Neural cell (in vitro differentiated cells): ENCODE results near the gene MBD6. TPM values are rescaled to one million over a fixed set of nuclear protein-coding genes. Genes with fewer than 3 reads are reported as not detected.
"Not testable (repeated sequence)": the region's sequence is repeated elsewhere in the genome, so short reads cannot be mapped to it uniquely, and the experiment has no call there.

Source experiments
- H2AFZ ChIP-seq: fragments of 200-600, 300-800 bp; sonication (generic), shearing (Covaris generic); 2 replicates; pipeline ENCODE4 v1.6.0; 2014; ENCODE audit warnings: low read depth, mild to moderate bottlenecking, antibody characterized with exemption, low read length, moderate library complexity
- H3F3A ChIP-seq: fragments of 200-600 bp; shearing (Covaris generic); 2 replicates; pipeline ENCODE4 v1.6.1; 2016; ENCODE audit warnings: mild to moderate bottlenecking, moderate library complexity, mixed read lengths, antibody characterized with exemption, low read length; ENCODE audit not compliant: insufficient read depth, poor library complexity, severe bottlenecking
- H3K27ac ChIP-seq: fragments of 200-600, 300-800 bp; sonication (generic), shearing (Covaris generic); 2 replicates; pipeline ENCODE4 v1.5.1; 2014; ENCODE audit warnings: mild to moderate bottlenecking, low read length, moderate library complexity
- H3K27me3 ChIP-seq: fragments of 300-800, 200-600 bp; sonication (generic), shearing (Covaris generic); 2 replicates; pipeline ENCODE4 v1.6.0; 2014; ENCODE audit warnings: mild to moderate bottlenecking, low read depth, low read length, moderate library complexity; ENCODE audit not compliant: insufficient read depth
- H3K36me3 ChIP-seq: fragments of 300-800, 200-600 bp; sonication (generic), shearing (Covaris generic); 2 replicates; pipeline ENCODE4 v1.5.1; 2014; ENCODE audit warnings: mild to moderate bottlenecking, antibody characterized with exemption, low read length, moderate library complexity; ENCODE audit not compliant: insufficient read depth
- H3K4me2 ChIP-seq: fragments of 300-800, 200-600 bp; sonication (generic), shearing (Covaris generic); 2 replicates; pipeline ENCODE4 v1.6.0; 2014; ENCODE audit warnings: mild to moderate bottlenecking, low read length
- H3K4me3 ChIP-seq: fragments of 300-800, 200-600 bp; sonication (generic), shearing (Covaris generic); 2 replicates; pipeline ENCODE4 v1.5.1; 2014; ENCODE audit warnings: mild to moderate bottlenecking, low read length, moderate library complexity
- H3K79me2 ChIP-seq: fragments of 200-600 bp; shearing (Covaris generic); replicated peaks from 2 replicates; pipeline ENCODE4 v1.6.0; 2014; ENCODE audit warnings: mild to moderate bottlenecking, low read length, moderate library complexity; ENCODE audit not compliant: insufficient read depth
- H3K9ac ChIP-seq: fragments of 300-800, 200-600 bp; sonication (generic), shearing (Covaris generic); 2 replicates; pipeline ENCODE4 v1.6.1; 2016; ENCODE audit warnings: mild to moderate bottlenecking, low read length, mixed read lengths
- H3K9me2 ChIP-seq: fragments of 200-600 bp; shearing (Covaris generic); 2 replicates; pipeline ENCODE4 v1.6.1; 2016; ENCODE audit warnings: mild to moderate bottlenecking, low read length, mixed read lengths; ENCODE audit not compliant: insufficient read depth
- H3K9me3 ChIP-seq: fragments of 200-600, 300-800 bp; sonication (generic), shearing (Covaris generic); 2 replicates; pipeline ENCODE4 v1.6.1; 2016; ENCODE audit warnings: mild to moderate bottlenecking, mixed run types, low read length, moderate library complexity, mixed read lengths
- H4K20me1 ChIP-seq: fragments of 200-600 bp; shearing (Covaris generic); 2 replicates; pipeline ENCODE4 v1.6.1; 2016; ENCODE audit warnings: mild to moderate bottlenecking, mixed run types; ENCODE audit not compliant: insufficient read depth
- EP300 ChIP-seq: fragments of 450-650 bp; conservative IDR thresholded peaks from 2 replicates; pipeline ENCODE4 v1.6.1; 2014; ENCODE audit warnings: antibody characterized with exemption, mild to moderate bottlenecking, moderate library complexity; ENCODE audit not compliant: poor library complexity, severe bottlenecking
- EZH2 ChIP-seq: fragments of 200-600, 300-800 bp; shearing (Covaris generic), sonication (generic); IDR thresholded peaks from 2 replicates; pipeline ENCODE4 v1.6.1; 2014; ENCODE audit warnings: antibody characterized with exemption, low read length, borderline replicate concordance, mild to moderate bottlenecking; ENCODE audit not compliant: insufficient read depth, poor library complexity, severe bottlenecking
- MXI1 ChIP-seq: fragments of 450-650 bp; conservative IDR thresholded peaks from 2 replicates; pipeline ENCODE4 v1.6.1; 2014; ENCODE audit warnings: antibody characterized with exemption, mild to moderate bottlenecking; ENCODE audit not compliant: poor library complexity, severe bottlenecking
- POLR2AphosphoS5 ChIP-seq: IDR thresholded peaks from 2 replicates; pipeline ENCODE4 v1.6.1; 2012
- RAD21 ChIP-seq: fragments of 450-650 bp; conservative IDR thresholded peaks from 2 replicates; pipeline ENCODE4 v1.6.1; 2014; ENCODE audit warnings: antibody characterized with exemption, mild to moderate bottlenecking, moderate library complexity
- SMC3 ChIP-seq: fragments of 450-650 bp; conservative IDR thresholded peaks from 2 replicates; pipeline ENCODE4 v1.6.1; 2014; ENCODE audit warnings: antibody characterized with exemption, mild to moderate bottlenecking, moderate library complexity; ENCODE audit not compliant: poor library complexity
- TAF1 ChIP-seq: IDR thresholded peaks from 2 replicates; pipeline ENCODE4 v1.6.1; 2012; ENCODE audit warnings: low read depth
- polyA plus RNA-seq: library from polyadenylated mRNA; depleted of rRNA; stranded (reverse); fragments of >200 nt; gene quantifications from 2 replicates; pipeline ENCODE4 v1.2.3, GENCODE V29; 2014
- TF ChIP-seq, protein P1 (sequence below): fragments of 450-650 bp; IDR thresholded peaks from 2 replicates; pipeline ENCODE4 v1.5.1; 2014; ENCODE audit warnings: antibody characterized with exemption, mild to moderate bottlenecking, moderate library complexity; ENCODE audit not compliant: poor library complexity, severe bottlenecking
- TF ChIP-seq, protein P2 (sequence below): IDR thresholded peaks from 2 replicates; pipeline ENCODE4 v1.6.1; 2012; ENCODE audit warnings: borderline replicate concordance

The MBD6 gene
- polyA plus RNA-seq, 1 donor from 2014 or later: 2.1 TPM

GRCh38 chr12:57569858-57570257, 47.2 kb downstream of the MBD6 start:
- Histone ChIP-seq H4K20me1 (no peaks in the 10 kb centered on the region), H3K27ac (no peak overlapping the region), H3K9me2 (no peaks in the 10 kb centered on the region), H3K9me3 (no peaks in the 10 kb centered on the region), H3F3A (no peaks in the 10 kb centered on the region), H3K9ac (no peak overlapping the region), H3K79me2 (no peaks in the 10 kb centered on the region), H2AFZ (no peak overlapping the region), H3K4me3 (no peak overlapping the region), H3K36me3 (peaks cover 9% of the 10 kb centered on the region), H3K27me3 (no peaks in the 10 kb centered on the region), H3K4me2 (no peak overlapping the region)
- no peak for TF ChIP-seq RAD21
- TF ChIP-seq TAF1: no peak
- TF ChIP-seq, protein P1, sequence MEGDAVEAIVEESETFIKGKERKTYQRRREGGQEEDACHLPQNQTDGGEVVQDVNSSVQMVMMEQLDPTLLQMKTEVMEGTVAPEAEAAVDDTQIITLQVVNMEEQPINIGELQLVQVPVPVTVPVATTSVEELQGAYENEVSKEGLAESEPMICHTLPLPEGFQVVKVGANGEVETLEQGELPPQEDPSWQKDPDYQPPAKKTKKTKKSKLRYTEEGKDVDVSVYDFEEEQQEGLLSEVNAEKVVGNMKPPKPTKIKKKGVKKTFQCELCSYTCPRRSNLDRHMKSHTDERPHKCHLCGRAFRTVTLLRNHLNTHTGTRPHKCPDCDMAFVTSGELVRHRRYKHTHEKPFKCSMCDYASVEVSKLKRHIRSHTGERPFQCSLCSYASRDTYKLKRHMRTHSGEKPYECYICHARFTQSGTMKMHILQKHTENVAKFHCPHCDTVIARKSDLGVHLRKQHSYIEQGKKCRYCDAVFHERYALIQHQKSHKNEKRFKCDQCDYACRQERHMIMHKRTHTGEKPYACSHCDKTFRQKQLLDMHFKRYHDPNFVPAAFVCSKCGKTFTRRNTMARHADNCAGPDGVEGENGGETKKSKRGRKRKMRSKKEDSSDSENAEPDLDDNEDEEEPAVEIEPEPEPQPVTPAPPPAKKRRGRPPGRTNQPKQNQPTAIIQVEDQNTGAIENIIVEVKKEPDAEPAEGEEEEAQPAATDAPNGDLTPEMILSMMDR: no peak
- no peak for TF ChIP-seq SMC3
- no peak for TF ChIP-seq MXI1
- no peak for TF ChIP-seq EP300
- no peak for TF ChIP-seq EZH2
- no peak for TF ChIP-seq POLR2AphosphoS5
- TF ChIP-seq, protein P2, sequence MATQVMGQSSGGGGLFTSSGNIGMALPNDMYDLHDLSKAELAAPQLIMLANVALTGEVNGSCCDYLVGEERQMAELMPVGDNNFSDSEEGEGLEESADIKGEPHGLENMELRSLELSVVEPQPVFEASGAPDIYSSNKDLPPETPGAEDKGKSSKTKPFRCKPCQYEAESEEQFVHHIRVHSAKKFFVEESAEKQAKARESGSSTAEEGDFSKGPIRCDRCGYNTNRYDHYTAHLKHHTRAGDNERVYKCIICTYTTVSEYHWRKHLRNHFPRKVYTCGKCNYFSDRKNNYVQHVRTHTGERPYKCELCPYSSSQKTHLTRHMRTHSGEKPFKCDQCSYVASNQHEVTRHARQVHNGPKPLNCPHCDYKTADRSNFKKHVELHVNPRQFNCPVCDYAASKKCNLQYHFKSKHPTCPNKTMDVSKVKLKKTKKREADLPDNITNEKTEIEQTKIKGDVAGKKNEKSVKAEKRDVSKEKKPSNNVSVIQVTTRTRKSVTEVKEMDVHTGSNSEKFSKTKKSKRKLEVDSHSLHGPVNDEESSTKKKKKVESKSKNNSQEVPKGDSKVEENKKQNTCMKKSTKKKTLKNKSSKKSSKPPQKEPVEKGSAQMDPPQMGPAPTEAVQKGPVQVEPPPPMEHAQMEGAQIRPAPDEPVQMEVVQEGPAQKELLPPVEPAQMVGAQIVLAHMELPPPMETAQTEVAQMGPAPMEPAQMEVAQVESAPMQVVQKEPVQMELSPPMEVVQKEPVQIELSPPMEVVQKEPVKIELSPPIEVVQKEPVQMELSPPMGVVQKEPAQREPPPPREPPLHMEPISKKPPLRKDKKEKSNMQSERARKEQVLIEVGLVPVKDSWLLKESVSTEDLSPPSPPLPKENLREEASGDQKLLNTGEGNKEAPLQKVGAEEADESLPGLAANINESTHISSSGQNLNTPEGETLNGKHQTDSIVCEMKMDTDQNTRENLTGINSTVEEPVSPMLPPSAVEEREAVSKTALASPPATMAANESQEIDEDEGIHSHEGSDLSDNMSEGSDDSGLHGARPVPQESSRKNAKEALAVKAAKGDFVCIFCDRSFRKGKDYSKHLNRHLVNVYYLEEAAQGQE: no peak

GRCh38 chr12:57570438-57570837, 47.8 kb downstream of the MBD6 start:
- H3K4me3 ChIP-seq, H2AFZ ChIP-seq, H3K4me2 ChIP-seq, H3K36me3 ChIP-seq, H3K9me2 ChIP-seq, H3K9ac ChIP-seq, H3K27me3 ChIP-seq, H4K20me1 ChIP-seq, H3K79me2 ChIP-seq, H3K27ac ChIP-seq, H3F3A ChIP-seq, H3K9me3 ChIP-seq: not testable (repeated sequence)
